K562 (cell line): ENCODE measurements around the gene AIG1. TPM values are rescaled to one million over a fixed set of nuclear protein-coding genes. Genes with fewer than 3 reads are reported as not detected.

Experiments
- CBX5 ChIP-seq: IDR thresholded peaks from 2 replicates; pipeline ENCODE4 v1.6.1; 2014; ENCODE audit warnings: low read depth, borderline replicate concordance
- FOSL1 ChIP-seq: fragments of 200-800 bp; sonication (Bioruptor generic); conservative IDR thresholded peaks from 2 replicates; pipeline ENCODE4 v1.6.1; 2016; ENCODE audit warnings: missing genetic modification characterization, missing compliant biosample characterization
- FUS ChIP-seq: fragments of 200-400 bp; formaldehyde crosslinking; optimal IDR thresholded peaks from 2 replicates; pipeline ENCODE3; 2017; ENCODE audit warnings: low read depth, low read length
- HDAC6 ChIP-seq: IDR thresholded peaks from 2 replicates; pipeline ENCODE4 v1.6.1; 2012; ENCODE audit warnings: low read depth, mild to moderate bottlenecking, control low read depth, inconsistent platforms, low read length, moderate library complexity
- IRF2 ChIP-seq: sonication (generic); formaldehyde crosslinking; IDR thresholded peaks from 2 replicates; pipeline ENCODE4 v1.8.1; 2022; ENCODE audit warnings: mild to moderate bottlenecking, missing genetic modification reagents
- KDM4B ChIP-seq, 2 experiments: fragments of 450-650 bp in 1 of 2; sonication (generic) in 1 of 2; IDR thresholded peaks; 2 replicates each; pipeline ENCODE4 v1.6.1; 2016 to 2017; ENCODE audit warnings: borderline replicate concordance in 2 of 2, antibody characterized with exemption in 1 of 2, low read depth in 1 of 2, mild to moderate bottlenecking in 1 of 2
- MAFK ChIP-seq: IDR thresholded peaks from 2 replicates; pipeline ENCODE4 v1.6.1; 2011; ENCODE audit warnings: low read length, improper control_type of control experiment
- MTA1 ChIP-seq: fragments of 450-650 bp; IDR thresholded peaks from 2 replicates; pipeline ENCODE4 v1.6.1; 2017; ENCODE audit warnings: borderline replicate concordance
- PCBP1 ChIP-seq: fragments of 200-400 bp; formaldehyde crosslinking; IDR thresholded peaks from 2 replicates; pipeline ENCODE4 v1.6.1; 2018; ENCODE audit warnings: mild to moderate bottlenecking, low read depth, low read length; ENCODE audit not compliant: poor library complexity, severe bottlenecking
- RBFOX2 ChIP-seq: fragments of 200-400 bp; formaldehyde crosslinking; IDR thresholded peaks from 2 replicates; pipeline ENCODE4 v1.6.1; 2017; ENCODE audit warnings: low read depth, mild to moderate bottlenecking, low read length, moderate library complexity
- RBM25 ChIP-seq: fragments of 200-400 bp; formaldehyde crosslinking; IDR thresholded peaks from 2 replicates; pipeline ENCODE4 v1.6.1; 2018; ENCODE audit warnings: low read length, low read depth, moderate library complexity; ENCODE audit not compliant: severe bottlenecking
- RBM34 ChIP-seq: fragments of 200-400 bp; formaldehyde crosslinking; IDR thresholded peaks from 2 replicates; pipeline ENCODE4 v1.6.1; 2018; ENCODE audit warnings: low read length, borderline replicate concordance; ENCODE audit not compliant: insufficient read depth
- SMARCA5 ChIP-seq: fragments of 450-650 bp; IDR thresholded peaks from 2 replicates; pipeline ENCODE4 v1.6.1; 2016
- SRSF1 ChIP-seq: fragments of 200-400 bp; formaldehyde crosslinking; IDR thresholded peaks from 2 replicates; pipeline ENCODE4 v1.6.1; 2017; ENCODE audit warnings: mild to moderate bottlenecking, low read depth, low read length, moderate library complexity
- TCF7L2 ChIP-seq: fragments of 150-350 bp; IDR thresholded peaks from 2 replicates; pipeline ENCODE4 v1.6.1; 2016; ENCODE audit warnings: low read depth, mild to moderate bottlenecking, low read length, moderate library complexity
- ZBTB8A ChIP-seq: fragments of 450-650 bp; IDR thresholded peaks from 2 replicates; pipeline ENCODE4 v1.6.1; 2018; ENCODE audit warnings: mild to moderate bottlenecking, moderate library complexity; ENCODE audit not compliant: partially characterized antibody
- ZFP36 ChIP-seq: fragments of 150-350 bp; IDR thresholded peaks from 2 replicates; pipeline ENCODE4 v1.6.1; 2018; ENCODE audit warnings: low read length, low read depth; ENCODE audit not compliant: partially characterized antibody
- ZNF445 ChIP-seq: fragments of 250-450 bp; sonication (Bioruptor Pico); IDR thresholded peaks from 2 replicates; pipeline ENCODE4 v1.4.0; 2020; ENCODE audit warnings: low read depth, mild to moderate bottlenecking, moderate library complexity
- ZNF561 ChIP-seq: fragments of 450-650 bp; formaldehyde crosslinking; conservative IDR thresholded peaks from 2 replicates; pipeline ENCODE4 v1.4.0; 2020; ENCODE audit warnings: mild to moderate bottlenecking, moderate library complexity
- polyA plus RNA-seq, 8 experiments: library from polyadenylated mRNA; depleted of rRNA in 4 of 8; stranded (reverse) in 5 of 8; unstranded in 3 of 8; fragments of >200 nt; fragmentation: Nextera tagmentation in 2 of 8; fragmentation: Illumina TruSeq in 1 of 8; extraction: Ambion mirVana in 2 of 8; extraction: Trizol in 1 of 8; gene quantifications; 2 replicates each; pipeline versions ENCODE4 v1.2.1 to v1.2.3, GENCODE V29; 2011 to 2014; ENCODE audit warnings: inconsistent platforms in 1 of 8, missing spikeins in 1 of 8
- total RNA-seq, 7 experiments: library from RNA; depleted of rRNA in 6 of 7; stranded (reverse); fragments of >200 nt in 6 of 7; fragmentation: Illumina TruSeq in 2 of 7; extraction: Trizol in 2 of 7; gene quantifications; 2 replicates each; pipeline versions ENCODE4 v1.2.1 to v1.2.3, GENCODE V29; 2011 to 2021; ENCODE audit warnings: low replicate concordance in 1 of 7
- TF ChIP-seq, protein P1 (sequence below), 2 experiments: IDR thresholded peaks in 1 of 2; conservative IDR thresholded peaks in 1 of 2; 2 replicates each; pipeline ENCODE4 v1.6.1; 2016; ENCODE audit warnings: low read depth in 2 of 2, mild to moderate bottlenecking in 1 of 2, missing compliant biosample characterization in 1 of 2, missing genetic modification characterization in 1 of 2, moderate library complexity in 1 of 2
- TF ChIP-seq, protein P2 (sequence below): fragments of 200-400 bp; formaldehyde crosslinking; IDR thresholded peaks from 2 replicates; pipeline ENCODE4 v1.6.1; 2017; ENCODE audit warnings: mild to moderate bottlenecking, low read depth, low read length, moderate library complexity
- TF ChIP-seq, protein P3 (sequence below), 2 experiments: fragments of 450-650 bp in 1 of 2; sonication (generic) in 1 of 2; formaldehyde crosslinking in 1 of 2; IDR thresholded peaks in 1 of 2; conservative IDR thresholded peaks in 1 of 2; 2 replicates each; pipeline versions ENCODE4 v1.6.1 to v1.8.1; 2016 to 2023; ENCODE audit warnings: mild to moderate bottlenecking in 2 of 2, moderate library complexity in 2 of 2, inconsistent platforms in 1 of 2, missing genetic modification reagents in 1 of 2

Gene AIG1
- total and polyA plus RNA-seq, 9 of the 15 experiments (the other 6 are each of a cell fraction or from before 2014, with no cell fraction given): 74.8 to 333 (median 127) TPM

- TF ChIP-seq FUS (no peak), HDAC6 (no peak), ZNF561 (CRISPR knock-in tag) (no peak), ZBTB8A (no peak), RBFOX2 (no peak), TCF7L2 (no peak), PCBP1 (no peak), RBM25 (no peak), CBX5 (no peak), FOSL1 (tag) (peak; percentile 87), SMARCA5 (no peak), RBM34 (no peak), MTA1 (no peak), KDM4B (IDR thresholded peaks at IDR 0.05; ENCODE audit: borderline replicate concordance in 2 of 2, low read depth in 1 of 2) (no peak), ZFP36 (peak; percentile 64), ZNF445 (no peak), MAFK (no peak), SRSF1 (no peak), IRF2 (CRISPR knock-in tag) (no peak)
- TF ChIP-seq, protein P1, sequence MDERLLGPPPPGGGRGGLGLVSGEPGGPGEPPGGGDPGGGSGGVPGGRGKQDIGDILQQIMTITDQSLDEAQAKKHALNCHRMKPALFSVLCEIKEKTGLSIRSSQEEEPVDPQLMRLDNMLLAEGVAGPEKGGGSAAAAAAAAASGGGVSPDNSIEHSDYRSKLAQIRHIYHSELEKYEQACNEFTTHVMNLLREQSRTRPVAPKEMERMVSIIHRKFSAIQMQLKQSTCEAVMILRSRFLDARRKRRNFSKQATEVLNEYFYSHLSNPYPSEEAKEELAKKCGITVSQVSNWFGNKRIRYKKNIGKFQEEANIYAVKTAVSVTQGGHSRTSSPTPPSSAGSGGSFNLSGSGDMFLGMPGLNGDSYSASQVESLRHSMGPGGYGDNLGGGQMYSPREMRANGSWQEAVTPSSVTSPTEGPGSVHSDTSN (CRISPR knock-in tag; IDR thresholded peaks at IDR 0.05; ENCODE audit: low read depth): no peak
- TF ChIP-seq, protein P1 (tag; conservative IDR thresholded peaks at IDR 0.05; ENCODE audit: low read depth): no peak
- TF ChIP-seq, protein P2, sequence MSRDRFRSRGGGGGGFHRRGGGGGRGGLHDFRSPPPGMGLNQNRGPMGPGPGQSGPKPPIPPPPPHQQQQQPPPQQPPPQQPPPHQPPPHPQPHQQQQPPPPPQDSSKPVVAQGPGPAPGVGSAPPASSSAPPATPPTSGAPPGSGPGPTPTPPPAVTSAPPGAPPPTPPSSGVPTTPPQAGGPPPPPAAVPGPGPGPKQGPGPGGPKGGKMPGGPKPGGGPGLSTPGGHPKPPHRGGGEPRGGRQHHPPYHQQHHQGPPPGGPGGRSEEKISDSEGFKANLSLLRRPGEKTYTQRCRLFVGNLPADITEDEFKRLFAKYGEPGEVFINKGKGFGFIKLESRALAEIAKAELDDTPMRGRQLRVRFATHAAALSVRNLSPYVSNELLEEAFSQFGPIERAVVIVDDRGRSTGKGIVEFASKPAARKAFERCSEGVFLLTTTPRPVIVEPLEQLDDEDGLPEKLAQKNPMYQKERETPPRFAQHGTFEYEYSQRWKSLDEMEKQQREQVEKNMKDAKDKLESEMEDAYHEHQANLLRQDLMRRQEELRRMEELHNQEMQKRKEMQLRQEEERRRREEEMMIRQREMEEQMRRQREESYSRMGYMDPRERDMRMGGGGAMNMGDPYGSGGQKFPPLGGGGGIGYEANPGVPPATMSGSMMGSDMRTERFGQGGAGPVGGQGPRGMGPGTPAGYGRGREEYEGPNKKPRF: no peak
- TF ChIP-seq, protein P3, sequence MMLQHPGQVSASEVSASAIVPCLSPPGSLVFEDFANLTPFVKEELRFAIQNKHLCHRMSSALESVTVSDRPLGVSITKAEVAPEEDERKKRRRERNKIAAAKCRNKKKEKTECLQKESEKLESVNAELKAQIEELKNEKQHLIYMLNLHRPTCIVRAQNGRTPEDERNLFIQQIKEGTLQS (IDR thresholded peaks at IDR 0.05): peak; percentile 74
- TF ChIP-seq, protein P3 (CRISPR knock-in tag; conservative IDR thresholded peaks at IDR 0.05): no peak
These were observed 268.2 kb downstream of the AIG1 start (continued) for GRCh38 chr6:143328876-143329275.
